ENCODE data around the gene PUSL1.

DNA sequence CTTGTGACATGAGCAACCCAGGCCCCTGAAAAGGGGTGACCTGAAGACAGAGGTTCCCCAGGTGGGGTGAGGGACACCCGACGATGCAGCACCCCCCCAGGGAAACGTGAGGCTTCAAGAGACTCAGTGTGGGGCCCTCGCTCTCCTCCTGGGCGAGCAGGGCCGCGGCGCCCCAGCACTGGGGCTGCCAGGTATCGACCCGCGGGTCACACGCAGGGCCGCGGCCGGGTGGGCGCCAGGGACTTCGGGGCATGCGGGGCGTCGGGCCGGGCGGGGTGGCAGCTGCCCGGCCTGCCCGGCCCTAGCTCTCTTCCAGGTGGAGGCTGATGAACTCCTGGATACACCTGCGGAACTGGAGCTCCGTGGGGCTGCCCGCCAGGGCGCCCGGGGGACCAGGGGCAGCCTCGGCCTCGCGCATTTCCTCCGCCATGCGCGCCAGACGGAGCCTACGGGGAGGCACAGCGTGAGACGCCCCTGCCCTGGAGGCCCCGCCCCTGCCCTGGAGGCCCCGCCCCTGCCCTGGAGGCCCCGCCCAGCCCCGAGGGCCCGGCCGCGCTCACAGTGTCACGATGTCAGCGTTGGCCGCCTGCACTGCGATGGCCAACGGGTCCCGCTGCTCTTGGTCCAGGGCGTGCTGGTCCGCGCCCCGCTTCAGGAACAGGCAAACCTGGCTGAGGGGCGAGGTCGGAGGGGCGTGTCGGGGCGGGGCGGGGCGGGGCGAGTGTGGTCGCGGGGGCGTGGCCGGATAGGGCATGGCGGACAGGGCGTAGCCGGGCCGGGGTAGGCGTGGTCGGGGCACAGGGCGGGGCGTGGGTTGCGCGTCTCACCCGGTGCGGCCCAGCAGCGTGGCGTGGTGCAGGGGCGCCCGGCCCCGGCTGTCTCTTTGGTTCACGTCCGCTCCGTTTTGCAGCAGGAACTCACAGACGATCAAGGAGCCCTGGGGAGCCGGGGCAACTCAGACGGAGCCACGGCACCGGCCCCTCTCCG lies 14.8 kb upstream of the PUSL1 start:
- TF ChIP-seq EZH2 (IDR thresholded peaks at IDR 0.05; ENCODE audit: insufficient read depth, poor library complexity, severe bottlenecking): no peak
- no peak for TF ChIP-seq EZH2phosphoT487 (IDR thresholded peaks at IDR 0.05; ENCODE audit: insufficient read depth, low read depth)
